OCI-LY7 (cell line): ENCODE results near the gene TPK1. TPM values are rescaled to one million over a fixed set of nuclear protein-coding genes. Genes with fewer than 3 reads are reported as not detected.
"Not testable (repeated sequence)": the region's sequence is repeated elsewhere in the genome, so short reads cannot be mapped to it uniquely, and the experiment has no call there.

Experiments
- BruUV-seq: library from RNA; stranded (reverse); fragments of 400-500 nt; replicated peaks from 2 replicates; lab custom pipeline; 2021; lab: Mats Ljungman, UMichigan
- CTCF ChIA-PET: fragments of 300-600 bp; sonication (Branson Sonifier 250); formaldehyde crosslinking; loops from one replicate; lab custom pipeline; 2022; ENCODE audit warnings: antibody characterized with exemption; ENCODE audit not compliant: unreplicated experiment; lab: Charles Lee
- POLR2A ChIA-PET: fragments of 300-600 bp; sonication (Branson Sonifier 250); formaldehyde crosslinking; loops from one replicate; lab custom pipeline; 2022; ENCODE audit warnings: antibody characterized with exemption; lab: Charles Lee
- DNase-seq: peaks from one replicate; pipeline ENCODE4 v3.0.0-alpha.2; 2015; ENCODE audit warnings: low spot score
- H2AFZ ChIP-seq: fragments of 200-600 bp; sonication (generic), shearing (Covaris generic); 2 replicates; pipeline ENCODE4 v1.6.1; 2014; ENCODE audit warnings: mild to moderate bottlenecking, antibody characterized with exemption, low read length, moderate library complexity
- H3K27ac ChIP-seq: fragments of 200-600 bp; sonication (generic); 2 replicates; pipeline ENCODE4 v1.5.1; 2014; ENCODE audit warnings: mixed run types, low read depth, mild to moderate bottlenecking, moderate library complexity, low read length, inconsistent platforms; ENCODE audit not compliant: poor library complexity, severe bottlenecking
- H3K36me3 ChIP-seq: fragments of 200-600 bp; sonication (generic); 2 replicates; pipeline ENCODE4 v1.6.1; 2014; ENCODE audit warnings: mild to moderate bottlenecking, antibody characterized with exemption, low read length, moderate library complexity, mixed read lengths; ENCODE audit not compliant: insufficient read depth
- H3K4me1 ChIP-seq: fragments of 200-600 bp; sonication (generic); 2 replicates; pipeline ENCODE4 v1.5.1; 2014; ENCODE audit warnings: mild to moderate bottlenecking, low read length; ENCODE audit not compliant: insufficient read depth, poor library complexity, severe bottlenecking
- H3K4me2 ChIP-seq: fragments of 200-600 bp; sonication (generic); 2 replicates; pipeline ENCODE4 v1.6.1; 2014; ENCODE audit warnings: mild to moderate bottlenecking, low read length
- H3K4me3 ChIP-seq: fragments of 200-600 bp; sonication (generic); 2 replicates; pipeline ENCODE4 v1.5.1; 2014; ENCODE audit warnings: mild to moderate bottlenecking, low read depth, low read length; ENCODE audit not compliant: poor library complexity, severe bottlenecking
- H3K79me2 ChIP-seq: fragments of 200-600 bp; sonication (generic); 2 replicates; pipeline ENCODE4 v1.6.1; 2016; ENCODE audit warnings: low read depth, mild to moderate bottlenecking, low read length, moderate library complexity, mixed read lengths; ENCODE audit not compliant: insufficient read depth
- H3K9me2 ChIP-seq: fragments of 200-600 bp; sonication (generic); 2 replicates; pipeline ENCODE4 v1.6.1; 2016; ENCODE audit warnings: mild to moderate bottlenecking, low read length, mixed read lengths; ENCODE audit not compliant: insufficient read depth
- H3K9me3 ChIP-seq: fragments of 200-600 bp; sonication (generic); 2 replicates; pipeline ENCODE4 v1.6.1; 2014; ENCODE audit warnings: mild to moderate bottlenecking, mixed run types, low read length, mixed read lengths
- H4K20me1 ChIP-seq: fragments of 200-600 bp; sonication (generic); 2 replicates; pipeline ENCODE4 v1.6.1; 2014; ENCODE audit warnings: mild to moderate bottlenecking, antibody characterized with exemption, low read length, moderate library complexity, mixed read lengths; ENCODE audit not compliant: insufficient read depth
- CTCF ChIP-seq: fragments of 200-600 bp; sonication (generic); conservative IDR thresholded peaks from 2 replicates; pipeline ENCODE4 v1.5.1; 2014; ENCODE audit warnings: mild to moderate bottlenecking, antibody characterized with exemption, low read length, moderate library complexity, mixed read lengths
- EZH2phosphoT487 ChIP-seq: fragments of 200-600 bp; sonication (generic); IDR thresholded peaks from 2 replicates; pipeline ENCODE4 v1.6.1; 2018; ENCODE audit warnings: low read depth, borderline replicate concordance, mild to moderate bottlenecking, mixed run types, antibody characterized with exemption, low read length, moderate library complexity, mixed read lengths
- intact Hi-C: fragments of 100-400 bp; cut with micrococcal nuclease; formaldehyde crosslinking; loops from one replicate; pipeline ENCODE4 v1.10.0; 2022; ENCODE audit not compliant: unreplicated experiment
- total RNA-seq, 2 experiments: library from RNA; depleted of rRNA in 1 of 2; stranded (reverse); fragments of >200 nt in 1 of 2; shearing (Covaris generic) in 1 of 2; gene quantifications; 2 replicates each; pipeline ENCODE4 v1.2.3, GENCODE V29; 2014 to 2022

The TPK1 gene
- total RNA-seq, 2 experiments from 2014 or later = 6.7 to 12.5 TPM

- BruUV-seq = no TSS peak
Measured at GRCh38 chr7:144575456-144575855, 260.4 kb downstream of the TPK1 start.

GRCh38 chr7:144574753-144575152, 261.1 kb downstream of the TPK1 start:
- H4K20me1 ChIP-seq, POLR2A ChIA-PET, BruUV-seq, DNase-seq, H3K9me3 ChIP-seq, H3K36me3 ChIP-seq, H2AFZ ChIP-seq, CTCF ChIA-PET, intact Hi-C loops, H3K4me2 ChIP-seq, H3K27ac ChIP-seq, H3K4me3 ChIP-seq, H3K9me2 ChIP-seq, H3K4me1 ChIP-seq, H3K79me2 ChIP-seq: not testable (repeated sequence)

More at GRCh38 chr7:144575456-144575855, 260.4 kb downstream of the TPK1 start:
- no peak overlapping the region for H3K4me3 ChIP-seq
- no peak for TF ChIP-seq EZH2phosphoT487
- TF ChIP-seq CTCF = no peak
- H3K4me1 ChIP-seq = no peaks in the 10 kb centered on the region
- no peak overlapping the region for H3K27ac ChIP-seq
- no peak for DNase-seq
- H4K20me1 ChIP-seq = no peaks in the 10 kb centered on the region
- intact Hi-C loops = no loop called here
- ChIA-PET POLR2A (no interaction called here), CTCF (no interaction called here)
- H2AFZ ChIP-seq = no peak overlapping the region
- H3K9me2 ChIP-seq = no peaks in the 10 kb centered on the region
- no peaks in the 10 kb centered on the region for H3K36me3 ChIP-seq
- H3K79me2 ChIP-seq = no peaks in the 10 kb centered on the region
- H3K9me3 ChIP-seq = no peaks in the 10 kb centered on the region
- H3K4me2 ChIP-seq = no peak overlapping the region

- CTCF ChIA-PET = no interaction called here
- no peaks in the 10 kb centered on the region for H4K20me1 ChIP-seq
- no TSS peak for BruUV-seq
- H3K9me2 ChIP-seq = no peaks in the 10 kb centered on the region
- no peaks in the 10 kb centered on the region for H3K9me3 ChIP-seq
- no peaks in the 10 kb centered on the region for H3K79me2 ChIP-seq
- no peak overlapping the region for H3K4me3 ChIP-seq
- H3K36me3 ChIP-seq = no peaks in the 10 kb centered on the region
- no peak overlapping the region for H2AFZ ChIP-seq
- POLR2A ChIA-PET = no interaction called here
- no peaks in the 10 kb centered on the region for H3K4me1 ChIP-seq
- no peak overlapping the region for H3K27ac ChIP-seq
- no peak for TF ChIP-seq CTCF
- no peak for TF ChIP-seq EZH2phosphoT487
- intact Hi-C loops = no loop called here
- no peak for DNase-seq
- no peak overlapping the region for H3K4me2 ChIP-seq
Measured at GRCh38 chr7:144568233-144568632, 267.6 kb downstream of the TPK1 start.
